ENCODE results near the gene ZSWIM1.

DNA sequence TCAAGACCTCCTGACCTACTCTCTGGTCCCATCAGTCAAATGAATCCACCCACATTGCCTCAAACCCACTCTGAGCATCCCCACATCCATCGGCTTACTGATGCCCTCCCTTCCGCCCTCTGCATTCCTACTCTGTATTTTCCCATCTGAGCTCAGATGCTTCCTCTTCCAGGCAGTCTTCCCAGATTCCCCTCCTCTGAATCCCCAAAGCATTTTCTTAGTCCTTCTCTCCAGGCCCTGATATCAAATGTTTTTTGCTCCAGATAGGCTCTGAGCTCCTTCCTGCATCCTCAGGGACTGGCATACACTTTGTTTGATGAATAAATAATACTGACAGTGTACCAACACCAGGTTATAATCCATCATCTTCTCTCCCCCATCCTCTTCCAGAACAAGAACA lies 27.1 kb downstream of the ZSWIM1 start:
- TF ChIP-seq, protein P1, sequence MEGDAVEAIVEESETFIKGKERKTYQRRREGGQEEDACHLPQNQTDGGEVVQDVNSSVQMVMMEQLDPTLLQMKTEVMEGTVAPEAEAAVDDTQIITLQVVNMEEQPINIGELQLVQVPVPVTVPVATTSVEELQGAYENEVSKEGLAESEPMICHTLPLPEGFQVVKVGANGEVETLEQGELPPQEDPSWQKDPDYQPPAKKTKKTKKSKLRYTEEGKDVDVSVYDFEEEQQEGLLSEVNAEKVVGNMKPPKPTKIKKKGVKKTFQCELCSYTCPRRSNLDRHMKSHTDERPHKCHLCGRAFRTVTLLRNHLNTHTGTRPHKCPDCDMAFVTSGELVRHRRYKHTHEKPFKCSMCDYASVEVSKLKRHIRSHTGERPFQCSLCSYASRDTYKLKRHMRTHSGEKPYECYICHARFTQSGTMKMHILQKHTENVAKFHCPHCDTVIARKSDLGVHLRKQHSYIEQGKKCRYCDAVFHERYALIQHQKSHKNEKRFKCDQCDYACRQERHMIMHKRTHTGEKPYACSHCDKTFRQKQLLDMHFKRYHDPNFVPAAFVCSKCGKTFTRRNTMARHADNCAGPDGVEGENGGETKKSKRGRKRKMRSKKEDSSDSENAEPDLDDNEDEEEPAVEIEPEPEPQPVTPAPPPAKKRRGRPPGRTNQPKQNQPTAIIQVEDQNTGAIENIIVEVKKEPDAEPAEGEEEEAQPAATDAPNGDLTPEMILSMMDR (IDR thresholded peaks at IDR 0.05): no peak
- no peak for TF ChIP-seq POLR2AphosphoS5 (IDR thresholded peaks at IDR 0.05; ENCODE audit: low read depth, low read length)
- TF ChIP-seq SIN3A (IDR thresholded peaks at IDR 0.05; ENCODE audit: borderline replicate concordance, insufficient read depth, low read depth, low read length): no peak

All from Panc1 (cell line).